ENCODE results near the gene FRMD5.

- TF ChIP-seq, protein P1, sequence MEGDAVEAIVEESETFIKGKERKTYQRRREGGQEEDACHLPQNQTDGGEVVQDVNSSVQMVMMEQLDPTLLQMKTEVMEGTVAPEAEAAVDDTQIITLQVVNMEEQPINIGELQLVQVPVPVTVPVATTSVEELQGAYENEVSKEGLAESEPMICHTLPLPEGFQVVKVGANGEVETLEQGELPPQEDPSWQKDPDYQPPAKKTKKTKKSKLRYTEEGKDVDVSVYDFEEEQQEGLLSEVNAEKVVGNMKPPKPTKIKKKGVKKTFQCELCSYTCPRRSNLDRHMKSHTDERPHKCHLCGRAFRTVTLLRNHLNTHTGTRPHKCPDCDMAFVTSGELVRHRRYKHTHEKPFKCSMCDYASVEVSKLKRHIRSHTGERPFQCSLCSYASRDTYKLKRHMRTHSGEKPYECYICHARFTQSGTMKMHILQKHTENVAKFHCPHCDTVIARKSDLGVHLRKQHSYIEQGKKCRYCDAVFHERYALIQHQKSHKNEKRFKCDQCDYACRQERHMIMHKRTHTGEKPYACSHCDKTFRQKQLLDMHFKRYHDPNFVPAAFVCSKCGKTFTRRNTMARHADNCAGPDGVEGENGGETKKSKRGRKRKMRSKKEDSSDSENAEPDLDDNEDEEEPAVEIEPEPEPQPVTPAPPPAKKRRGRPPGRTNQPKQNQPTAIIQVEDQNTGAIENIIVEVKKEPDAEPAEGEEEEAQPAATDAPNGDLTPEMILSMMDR (IDR thresholded peaks at IDR 0.05): no peak
- no peak for TF ChIP-seq POLR2A (IDR thresholded peaks at IDR 0.05)
Measured at GRCh38 chr15:43908516-43909050, 286.5 kb downstream of the FRMD5 start.

Measured in lower leg skin (tissue), 3 donors.